IMR-90 (cell line): ENCODE data around the gene SYNGR2. TPM values are rescaled to one million over a fixed set of nuclear protein-coding genes. Genes with fewer than 3 reads are reported as not detected.

Source experiments
- ATAC-seq: fragments of 200-7000 bp; cut with Tn5 transposase; 2 replicates; pipeline ENCODE4 v1.9.1; 2020; ENCODE audit warnings: low read depth, mild to moderate bottlenecking, moderate library complexity
- BruUV-seq: library from RNA; stranded (reverse); fragments of 400-500 nt; replicated peaks from 2 replicates; lab custom pipeline; 2021; lab: Mats Ljungman, UMichigan
- CTCF ChIA-PET: fragments of 300-600 bp; formaldehyde crosslinking; extraction: SDS; loops from one replicate; lab custom pipeline; 2021; ENCODE audit warnings: antibody characterized with exemption; lab: Yijun Ruan, JAX
- POLR2A ChIA-PET: fragments of 300-600 bp; sonication (Branson Sonifier 250); formaldehyde crosslinking; loops from one replicate; lab custom pipeline; 2022; ENCODE audit warnings: antibody characterized with exemption; ENCODE audit not compliant: unreplicated experiment; lab: Charles Lee
- DNase-seq: peaks from one replicate; pipeline ENCODE4 v3.0.0; 2013
- H2AFZ ChIP-seq: replicated peaks from 2 replicates; pipeline ENCODE3; 2013; ENCODE audit warnings: low read length, mild to moderate bottlenecking; ENCODE audit not compliant: poor library complexity
- H2AK5ac ChIP-seq: 2 replicates; pipeline ENCODE4 v1.6.1; 2013; ENCODE audit warnings: low read depth, low read length, inconsistent platforms
- H2AK9ac ChIP-seq: replicated peaks from 2 replicates; pipeline ENCODE3; 2013; ENCODE audit warnings: mild to moderate bottlenecking, low read depth, low read length, moderate library complexity; ENCODE audit not compliant: poor library complexity
- H2BK120ac ChIP-seq: 2 replicates; pipeline ENCODE4 v1.6.1; 2013; ENCODE audit warnings: low read depth, low read length, inconsistent platforms
- H2BK15ac ChIP-seq: 3 replicates; pipeline ENCODE4 v1.6.1; 2013; ENCODE audit warnings: low read depth, low read length, inconsistent platforms
- H2BK20ac ChIP-seq: 2 replicates; pipeline ENCODE4 v1.6.1; 2013; ENCODE audit warnings: low read depth, mild to moderate bottlenecking, inconsistent platforms, low read length, moderate library complexity
- H2BK5ac ChIP-seq: 2 replicates; pipeline ENCODE4 v1.6.1; 2013; ENCODE audit warnings: mild to moderate bottlenecking, low read depth, low read length, inconsistent platforms; ENCODE audit not compliant: poor library complexity, severe bottlenecking
- H3K14ac ChIP-seq: replicated peaks from 2 replicates; pipeline ENCODE4 v1.6.1; 2013; ENCODE audit warnings: low read depth, low read length, inconsistent platforms
- H3K18ac ChIP-seq: 2 replicates; pipeline ENCODE4 v1.6.1; 2013; ENCODE audit warnings: low read depth, low read length, control low read depth
- H3K23ac ChIP-seq: 2 replicates; pipeline ENCODE4 v1.6.1; 2013; ENCODE audit warnings: low read depth, low read length, inconsistent platforms
- H3K27ac ChIP-seq: 2 replicates; pipeline ENCODE4 v1.5.1; 2013; ENCODE audit warnings: mild to moderate bottlenecking, control low read depth, low read length; ENCODE audit not compliant: insufficient read depth
- H3K27me3 ChIP-seq: 2 replicates; pipeline ENCODE4 v1.6.1; 2013; ENCODE audit warnings: low read length; ENCODE audit not compliant: control insufficient read depth, insufficient read depth
- H3K36me3 ChIP-seq: 2 replicates; pipeline ENCODE4 v1.6.1; 2013; ENCODE audit warnings: low read length, mixed read lengths; ENCODE audit not compliant: control insufficient read depth, insufficient read depth
- H3K4ac ChIP-seq: 2 replicates; pipeline ENCODE4 v1.6.1; 2013; ENCODE audit warnings: low read depth, low read length, inconsistent platforms
- H3K4me1 ChIP-seq: 2 replicates; pipeline ENCODE4 v1.6.1; 2013; ENCODE audit warnings: low read length, mixed read lengths; ENCODE audit not compliant: control insufficient read depth, insufficient read depth
- H3K4me2 ChIP-seq: 2 replicates; pipeline ENCODE4 v1.6.1; 2013; ENCODE audit warnings: low read depth, mild to moderate bottlenecking, control low read depth, low read length, moderate library complexity
- H3K4me3 ChIP-seq: 2 replicates; pipeline ENCODE4 v1.5.1; 2013; ENCODE audit warnings: low read depth, mild to moderate bottlenecking, control low read depth, low read length, moderate library complexity; ENCODE audit not compliant: insufficient read depth
- H3K56ac ChIP-seq: 2 replicates; pipeline ENCODE4 v1.6.1; 2013; ENCODE audit warnings: low read length, inconsistent platforms; ENCODE audit not compliant: insufficient read depth; ENCODE audit errors: extremely low read depth
- H3K79me1 ChIP-seq, 2 experiments: 2 replicates each; pipeline ENCODE4 v1.6.1; 2013; ENCODE audit warnings: low read length in 2 of 2, inconsistent platforms in 1 of 2, low read depth in 1 of 2
- H3K9ac ChIP-seq: 2 replicates; pipeline ENCODE4 v1.6.1; 2013; ENCODE audit warnings: low read depth, low read length, control low read depth
- H3K9me1 ChIP-seq: 2 replicates; pipeline ENCODE4 v1.6.1; 2013; ENCODE audit warnings: low read length, inconsistent platforms; ENCODE audit not compliant: insufficient read depth
- H3K9me3 ChIP-seq: 2 replicates; pipeline ENCODE4 v1.6.1; 2013; ENCODE audit warnings: low read length; ENCODE audit not compliant: control insufficient read depth, insufficient read depth
- H4K20me1 ChIP-seq: 2 replicates; pipeline ENCODE4 v1.6.1; 2013; ENCODE audit warnings: low read length, inconsistent platforms; ENCODE audit not compliant: insufficient read depth
- H4K5ac ChIP-seq: 2 replicates; pipeline ENCODE4 v1.6.1; 2013; ENCODE audit warnings: mild to moderate bottlenecking, low read depth, low read length, control low read depth
- H4K8ac ChIP-seq, 2 experiments: 2 replicates each; pipeline ENCODE4 v1.6.1; 2013; ENCODE audit warnings: low read depth in 2 of 2, low read length in 2 of 2, control low read depth in 1 of 2, inconsistent platforms in 1 of 2
- H4K91ac ChIP-seq: 2 replicates; pipeline ENCODE4 v1.6.1; 2013; ENCODE audit warnings: low read depth, low read length, inconsistent platforms; ENCODE audit not compliant: insufficient read depth
- CEBPB ChIP-seq: IDR thresholded peaks from 2 replicates; pipeline ENCODE4 v1.6.1; 2012; ENCODE audit warnings: low read depth, low read length, improper control_type of control experiment
- WGBS, 2 experiments: methylation state at CpG; one replicate each; pipeline versions ENCODE4 v1.1.5 to v1.1.7; 2013; ENCODE audit warnings: missing lambda C conversion rate in 2 of 2; ENCODE audit not compliant: insufficient read length in 1 of 2; ENCODE audit errors: extremely low coverage in 2 of 2; 5-methylcytosine and 5-hydroxymethylcytosine counted together
- dilution Hi-C: fragments of 300-500 bp; cut with HindIII; formaldehyde crosslinking; loops from one replicate; pipeline ENCODE4 v1.14.3; 2018; ENCODE audit warnings: low sequenced_read_pairs; ENCODE audit not compliant: unreplicated experiment
- in situ Hi-C: fragments of 300-500 bp; cut with MboI; formaldehyde crosslinking; loops from 3 replicates; pipeline ENCODE4 v1.14.3; 2019; ENCODE audit warnings: low sequenced_read_pairs, inconsistent platforms, mixed read lengths
- intact Hi-C: fragments of 100-400 bp; cut with micrococcal nuclease; formaldehyde crosslinking; loops from 2 replicates; pipeline ENCODE4 v1.10.0; 2022
- polyA plus RNA-seq, 3 experiments: library from polyadenylated mRNA; depleted of rRNA; stranded (reverse); fragments of >200 nt; gene quantifications; 2 replicates each; pipeline ENCODE4 v1.2.3, GENCODE V29; 2012; ENCODE audit warnings: low replicate concordance in 1 of 3
- total RNA-seq: library from RNA; depleted of rRNA; stranded (reverse); fragments of >200 nt; gene quantifications from 2 replicates; pipeline ENCODE4 v1.2.3, GENCODE V29; 2012

SYNGR2 gene
- total and polyA plus RNA-seq, 2 of the 4 experiments (the other 2 are of a cell fraction), result 11.1 to 63.1 TPM

DNA sequence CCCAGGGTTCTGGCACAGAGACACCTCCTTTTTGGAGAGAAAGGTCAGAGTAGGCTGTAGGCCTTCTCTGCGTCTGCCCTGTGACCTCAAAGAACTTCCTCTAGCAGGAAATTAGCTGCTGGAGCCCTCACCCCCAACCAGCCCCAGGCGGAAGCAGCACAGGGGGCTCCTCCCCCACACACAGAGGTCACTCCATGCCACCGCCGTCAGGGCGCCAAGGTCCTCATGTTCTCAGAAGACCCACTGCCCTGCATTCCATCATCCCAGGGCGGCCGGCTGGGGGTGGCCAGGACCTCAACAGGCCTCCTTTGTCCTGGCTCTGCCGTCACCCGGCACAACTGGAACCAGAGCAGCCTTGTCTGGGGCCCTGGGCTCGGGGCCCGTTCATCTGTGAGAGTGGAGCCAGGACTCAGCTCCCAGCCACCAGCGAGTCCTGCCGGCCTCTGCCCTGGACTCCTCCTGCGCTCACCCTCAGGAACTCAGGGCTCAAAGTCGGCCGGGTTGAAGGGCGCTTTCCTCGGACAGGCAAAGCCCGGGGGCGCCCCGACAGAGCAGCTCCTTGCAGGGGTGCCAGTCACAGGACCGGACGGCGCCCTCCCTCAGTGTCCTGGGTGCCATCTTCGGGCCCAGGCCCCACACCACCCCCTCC lies 41.0 kb upstream of the SYNGR2 start:
- in situ Hi-C loops, result no loop called here
- Histone ChIP-seq H2BK120ac (no peak overlapping the region), H2AFZ (no peak overlapping the region), H3K9me3 (no peaks in the 10 kb centered on the region), H4K91ac (no peak overlapping the region), H3K23ac (no peak overlapping the region), H2BK5ac (no peak overlapping the region), H3K4me2 (no peak overlapping the region), H4K20me1 (no peaks in the 10 kb centered on the region; the same call in 1 of the 2 replicates), H2AK5ac (no peak overlapping the region), H3K9me1 (no peaks in the 10 kb centered on the region), H3K9ac (no peak overlapping the region), H3K27ac (no peak overlapping the region), H3K14ac (no peak overlapping the region), H3K4ac (no peak overlapping the region), H3K18ac (no peak overlapping the region), H3K4me1 (peaks cover 2% of the 10 kb centered on the region; the same call in 1 of the 2 replicates), H2BK15ac (no peak overlapping the region), H4K5ac (no peak overlapping the region), H3K56ac (no peak overlapping the region), H3K79me1 (no peaks in the 10 kb centered on the region), H3K4me3 (no peak overlapping the region), H3K27me3 (peaks cover 56% of the 10 kb centered on the region), H2BK20ac (no peak overlapping the region), H4K8ac (no peak overlapping the region), H2AK9ac (no peak overlapping the region), H3K36me3 (no peaks in the 10 kb centered on the region)
- dilution Hi-C loops, result no loop called here
- intact Hi-C loops, result no loop called here
- ChIA-PET POLR2A (no interaction called here), CTCF (no interaction called here)
- ATAC-seq (no peak), DNase-seq (no peak)
- TF ChIP-seq CEBPB, result no peak
- no TSS peak for BruUV-seq
- 41% methylated on average over 11 of the region's 25 CpGs; no CpG with 5 or more reads in 1 of the 2 experiments for WGBS, 2 experiments
